Keratinocyte (primary cell): ENCODE measurements around the gene SPANXN3.

Experiments
- CTCF ChIP-seq, 3 experiments: IDR thresholded peaks in 1 of 3; conservative IDR thresholded peaks in 1 of 3; optimal IDR thresholded peaks in 1 of 3; 2 replicates in 2 of 3; 3 replicates in 1 of 3; pipeline versions ENCODE3 to v1.5.1; 2011; ENCODE audit warnings: low read length in 3 of 3, mild to moderate bottlenecking in 3 of 3, moderate library complexity in 2 of 3, control low read depth in 1 of 3, inconsistent platforms in 1 of 3; ENCODE audit not compliant: insufficient read depth in 2 of 3; ENCODE audit errors: extremely low read depth in 1 of 3
- EZH2 ChIP-seq: IDR thresholded peaks from one replicate; pipeline ENCODE4 v1.6.1; 2012; ENCODE audit warnings: inconsistent platforms, mild to moderate bottlenecking, low read length, moderate library complexity

DNA sequence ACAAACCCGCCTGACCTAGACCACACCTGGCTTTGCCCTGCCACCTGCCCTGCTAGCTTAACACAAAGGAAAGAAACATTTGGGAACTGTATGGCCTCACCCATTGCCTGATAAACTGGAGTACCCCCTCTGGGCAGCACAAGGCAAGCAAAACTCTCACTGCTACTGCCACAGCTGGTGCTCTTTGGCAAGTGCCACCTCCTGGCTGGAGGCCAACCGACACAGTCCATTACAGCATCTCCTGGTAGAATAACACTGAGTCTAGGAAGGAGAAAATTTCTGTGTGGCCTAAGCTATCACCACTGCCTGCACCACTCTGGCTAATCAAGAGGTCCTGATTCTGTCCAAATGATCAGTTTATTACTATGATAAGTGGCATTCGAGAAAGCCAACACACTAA lies 18.9 kb upstream of the SPANXN3 start:
- TF ChIP-seq CTCF (optimal IDR thresholded peaks at IDR 0.05 in 1 of 3, IDR thresholded peaks at IDR 0.05 in 1 of 3, conservative IDR thresholded peaks at IDR 0.05 in 1 of 3; ENCODE audit: extremely low read depth in 1 of 3, insufficient read depth in 2 of 3, low read length in 3 of 3): no peak
- TF ChIP-seq EZH2: no peak
